K562 (cell line): ENCODE measurements around the gene USP12. TPM values are rescaled to one million over a fixed set of nuclear protein-coding genes. Genes with fewer than 3 reads are reported as not detected.
A peak's percentile ranks its signal among the peaks of the same experiment; 100 is the strongest.

Experiments used
- ARID2 ChIP-seq: fragments of 450-650 bp; IDR thresholded peaks from 2 replicates; pipeline ENCODE4 v1.6.1; 2017; ENCODE audit warnings: antibody characterized with exemption, mild to moderate bottlenecking
- CAMTA2 ChIP-seq: fragments of 250-450 bp; sonication (Bioruptor Pico); conservative IDR thresholded peaks from 2 replicates; pipeline ENCODE4 v1.5.1; 2022
- GATAD2A ChIP-seq: fragments of 450-650 bp; IDR thresholded peaks from 2 replicates; pipeline ENCODE4 v1.6.1; 2017
- HSF4 ChIP-seq: fragments of 250-450 bp; sonication (Bioruptor Pico); IDR thresholded peaks from 2 replicates; pipeline ENCODE4 v2.1.2; 2022; ENCODE audit warnings: mild to moderate bottlenecking, moderate library complexity, borderline replicate concordance
- MEIS2 ChIP-seq: fragments of 450-650 bp; IDR thresholded peaks from 2 replicates; pipeline ENCODE4 v1.6.1; 2014; ENCODE audit warnings: mild to moderate bottlenecking; ENCODE audit not compliant: partially characterized antibody
- RBM14 ChIP-seq: fragments of 200-400 bp; formaldehyde crosslinking; IDR thresholded peaks from 2 replicates; pipeline ENCODE4 v1.6.1; 2018; ENCODE audit warnings: low read depth, mild to moderate bottlenecking, low read length, moderate library complexity, borderline replicate concordance; ENCODE audit not compliant: insufficient read depth
- TFE3 ChIP-seq: fragments of 450-650 bp; formaldehyde crosslinking; IDR thresholded peaks from 2 replicates; pipeline ENCODE4 v1.4.0; 2020; ENCODE audit warnings: mild to moderate bottlenecking, mixed read lengths
- THRB ChIP-seq: fragments of 450-650 bp; formaldehyde crosslinking; conservative IDR thresholded peaks from 2 replicates; pipeline ENCODE4 v1.4.0; 2022; ENCODE audit warnings: mild to moderate bottlenecking, missing genetic modification characterization
- U2AF1 ChIP-seq: fragments of 200-400 bp; formaldehyde crosslinking; optimal IDR thresholded peaks from 2 replicates; pipeline ENCODE3; 2017; ENCODE audit warnings: mild to moderate bottlenecking, low read depth, low read length, moderate library complexity
- XRCC3 ChIP-seq: fragments of 450-650 bp; IDR thresholded peaks from 2 replicates; pipeline ENCODE4 v1.6.1; 2017; ENCODE audit warnings: mild to moderate bottlenecking, moderate library complexity
- ZFX ChIP-seq: sonication (generic); formaldehyde crosslinking; IDR thresholded peaks from 2 replicates; pipeline ENCODE4 v1.8.0; 2022; ENCODE audit warnings: mild to moderate bottlenecking, missing genetic modification reagents, moderate library complexity
- polyA plus RNA-seq, 8 experiments: library from polyadenylated mRNA; depleted of rRNA in 4 of 8; stranded (reverse) in 5 of 8; unstranded in 3 of 8; fragments of >200 nt; fragmentation: Nextera tagmentation in 2 of 8; fragmentation: Illumina TruSeq in 1 of 8; extraction: Ambion mirVana in 2 of 8; extraction: Trizol in 1 of 8; gene quantifications; 2 replicates each; pipeline versions ENCODE4 v1.2.1 to v1.2.3, GENCODE V29; 2011 to 2014; ENCODE audit warnings: inconsistent platforms in 1 of 8, missing spikeins in 1 of 8
- total RNA-seq, 7 experiments: library from RNA; depleted of rRNA in 6 of 7; stranded (reverse); fragments of >200 nt in 6 of 7; fragmentation: Illumina TruSeq in 2 of 7; extraction: Trizol in 2 of 7; gene quantifications; 2 replicates each; pipeline versions ENCODE4 v1.2.1 to v1.2.3, GENCODE V29; 2011 to 2021; ENCODE audit warnings: low replicate concordance in 1 of 7
- TF ChIP-seq, protein P1 (sequence below), 2 experiments: fragments of 450-650 bp in 1 of 2; sonication (generic) in 1 of 2; formaldehyde crosslinking in 1 of 2; IDR thresholded peaks; 2 replicates each; pipeline versions ENCODE4 v1.7.1 to v1.9.0; 2016 to 2022; ENCODE audit warnings: inconsistent platforms in 1 of 2, mild to moderate bottlenecking in 1 of 2, missing genetic modification reagents in 1 of 2
- TF ChIP-seq, protein P2 (sequence below): fragments of 250-450 bp; sonication (Bioruptor Pico); IDR thresholded peaks from 2 replicates; pipeline ENCODE4 v1.4.0; 2020; ENCODE audit warnings: mild to moderate bottlenecking

USP12 gene
- total and polyA plus RNA-seq, 9 of the 15 experiments (the other 6 are each of a cell fraction or from before 2014, with no cell fraction given), result 1.8 to 20.5 (median 13.3) TPM

GRCh38 chr13:27171827-27172494 lies 350 bp upstream of the USP12 start (continued):
- no peak for TF ChIP-seq TFE3 (CRISPR knock-in tag)
- TF ChIP-seq XRCC3, result no peak
- TF ChIP-seq GATAD2A, result peak; percentile 66; the same call in 1 of the 2 replicates
- TF ChIP-seq, protein P1, sequence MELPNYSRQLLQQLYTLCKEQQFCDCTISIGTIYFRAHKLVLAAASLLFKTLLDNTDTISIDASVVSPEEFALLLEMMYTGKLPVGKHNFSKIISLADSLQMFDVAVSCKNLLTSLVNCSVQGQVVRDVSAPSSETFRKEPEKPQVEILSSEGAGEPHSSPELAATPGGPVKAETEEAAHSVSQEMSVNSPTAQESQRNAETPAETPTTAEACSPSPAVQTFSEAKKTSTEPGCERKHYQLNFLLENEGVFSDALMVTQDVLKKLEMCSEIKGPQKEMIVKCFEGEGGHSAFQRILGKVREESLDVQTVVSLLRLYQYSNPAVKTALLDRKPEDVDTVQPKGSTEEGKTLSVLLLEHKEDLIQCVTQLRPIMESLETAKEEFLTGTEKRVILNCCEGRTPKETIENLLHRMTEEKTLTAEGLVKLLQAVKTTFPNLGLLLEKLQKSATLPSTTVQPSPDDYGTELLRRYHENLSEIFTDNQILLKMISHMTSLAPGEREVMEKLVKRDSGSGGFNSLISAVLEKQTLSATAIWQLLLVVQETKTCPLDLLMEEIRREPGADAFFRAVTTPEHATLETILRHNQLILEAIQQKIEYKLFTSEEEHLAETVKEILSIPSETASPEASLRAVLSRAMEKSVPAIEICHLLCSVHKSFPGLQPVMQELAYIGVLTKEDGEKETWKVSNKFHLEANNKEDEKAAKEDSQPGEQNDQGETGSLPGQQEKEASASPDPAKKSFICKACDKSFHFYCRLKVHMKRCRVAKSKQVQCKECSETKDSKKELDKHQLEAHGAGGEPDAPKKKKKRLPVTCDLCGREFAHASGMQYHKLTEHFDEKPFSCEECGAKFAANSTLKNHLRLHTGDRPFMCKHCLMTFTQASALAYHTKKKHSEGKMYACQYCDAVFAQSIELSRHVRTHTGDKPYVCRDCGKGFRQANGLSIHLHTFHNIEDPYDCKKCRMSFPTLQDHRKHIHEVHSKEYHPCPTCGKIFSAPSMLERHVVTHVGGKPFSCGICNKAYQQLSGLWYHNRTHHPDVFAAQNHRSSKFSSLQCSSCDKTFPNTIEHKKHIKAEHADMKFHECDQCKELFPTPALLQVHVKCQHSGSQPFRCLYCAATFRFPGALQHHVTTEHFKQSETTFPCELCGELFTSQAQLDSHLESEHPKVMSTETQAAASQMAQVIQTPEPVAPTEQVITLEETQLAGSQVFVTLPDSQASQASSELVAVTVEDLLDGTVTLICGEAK (IDR thresholded peaks at IDR 0.05), result no peak
- TF ChIP-seq, protein P1 (CRISPR knock-in tag; IDR thresholded peaks at IDR 0.05), result no peak
- no peak for TF ChIP-seq MEIS2
- TF ChIP-seq ARID2, result no peak
- no peak for TF ChIP-seq RBM14
- TF ChIP-seq U2AF1, result no peak
- no peak for TF ChIP-seq CAMTA2
- no peak for TF ChIP-seq THRB (CRISPR knock-in tag)
- peak; percentile 34; the same call in 1 of the 2 replicates for TF ChIP-seq ZFX
- TF ChIP-seq HSF4 (CRISPR knock-in tag), result no peak
- TF ChIP-seq, protein P2, sequence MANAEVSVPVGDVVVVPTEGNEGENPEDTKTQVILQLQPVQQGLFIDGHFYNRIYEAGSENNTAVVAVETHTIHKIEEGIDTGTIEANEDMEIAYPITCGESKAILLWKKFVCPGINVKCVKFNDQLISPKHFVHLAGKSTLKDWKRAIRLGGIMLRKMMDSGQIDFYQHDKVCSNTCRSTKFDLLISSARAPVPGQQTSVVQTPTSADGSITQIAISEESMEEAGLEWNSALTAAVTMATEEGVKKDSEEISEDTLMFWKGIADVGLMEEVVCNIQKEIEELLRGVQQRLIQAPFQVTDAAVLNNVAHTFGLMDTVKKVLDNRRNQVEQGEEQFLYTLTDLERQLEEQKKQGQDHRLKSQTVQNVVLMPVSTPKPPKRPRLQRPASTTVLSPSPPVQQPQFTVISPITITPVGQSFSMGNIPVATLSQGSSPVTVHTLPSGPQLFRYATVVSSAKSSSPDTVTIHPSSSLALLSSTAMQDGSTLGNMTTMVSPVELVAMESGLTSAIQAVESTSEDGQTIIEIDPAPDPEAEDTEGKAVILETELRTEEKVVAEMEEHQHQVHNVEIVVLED, result peak; percentile 70
